CD4-positive, alpha-beta T cell (primary cell): Measurements from ENCODE around the gene SCAPER. TPM values are rescaled to one million over a fixed set of nuclear protein-coding genes. Genes with fewer than 3 reads are reported as not detected.

ENCODE experiments used
- ATAC-seq: fragments of 200-7000 bp; cut with Tn5 transposase; one replicate; pipeline ENCODE4 v1.10.0; 2022; ENCODE audit warnings: mild to moderate bottlenecking; ENCODE audit not compliant: poor library complexity
- CTCF ChIA-PET: fragments of 350-600 bp; sonication (Branson Sonifier 250); formaldehyde crosslinking; loops from one replicate; lab custom pipeline; 2021; ENCODE audit warnings: antibody characterized with exemption, inconsistent platforms; lab: Charles Lee
- POLR2A ChIA-PET: fragments of 350-600 bp; sonication (Branson Sonifier 250); formaldehyde crosslinking; loops from one replicate; lab custom pipeline; 2021; ENCODE audit warnings: antibody characterized with exemption, inconsistent platforms; lab: Charles Lee
- DNase-seq, 14 experiments: peaks; one replicate each; pipeline ENCODE4 v3.0.0-alpha.2; 2013 to 2020; ENCODE audit warnings: mixed read lengths in 2 of 14
- H3K27ac ChIP-seq, 2 donors: one replicate each; pipeline versions ENCODE4 v1.5.1 to v1.7.0; 2013; ENCODE audit warnings: low read length in 2 of 2, low read depth in 1 of 2, mild to moderate bottlenecking in 1 of 2
- H3K27me3 ChIP-seq, 2 experiments: 1 replicate in 1 of 2; 2 replicates in 1 of 2; pipeline versions ENCODE4 v1.6.1 to v1.7.0; 2013; ENCODE audit warnings: low read length in 2 of 2, control low read depth in 1 of 2, mild to moderate bottlenecking in 1 of 2, moderate library complexity in 1 of 2; ENCODE audit not compliant: insufficient read depth in 2 of 2, control insufficient read depth in 1 of 2
- H3K36me3 ChIP-seq: one replicate; pipeline ENCODE4 v1.6.1; 2013; ENCODE audit warnings: low read length, control low read depth; ENCODE audit not compliant: insufficient read depth
- H3K4me1 ChIP-seq: one replicate; pipeline ENCODE4 v1.6.1; 2013; ENCODE audit warnings: low read length, control low read depth; ENCODE audit not compliant: insufficient read depth
- H3K4me3 ChIP-seq: one replicate; pipeline ENCODE4 v1.5.1; 2013; ENCODE audit warnings: mild to moderate bottlenecking, low read length, moderate library complexity
- H3K9me3 ChIP-seq, 2 experiments: 1 replicate in 1 of 2; 2 replicates in 1 of 2; pipeline versions ENCODE4 v1.6.1 to v1.7.0; 2013; ENCODE audit warnings: low read length in 2 of 2, mild to moderate bottlenecking in 2 of 2, control low read depth in 1 of 2, moderate library complexity in 1 of 2; ENCODE audit not compliant: control insufficient read depth in 1 of 2, insufficient read depth in 1 of 2
- H3K27ac Mint-ChIP-seq: one replicate; pipeline ENCODE4 v1.8.0; 2020; ENCODE audit warnings: mixed read lengths
- H3K27me3 Mint-ChIP-seq: one replicate; pipeline ENCODE4 v1.8.0; 2021; ENCODE audit warnings: mixed read lengths
- H3K36me3 Mint-ChIP-seq: one replicate; pipeline ENCODE4 v1.8.0; 2021; ENCODE audit warnings: low read depth, mixed read lengths
- H3K4me1 Mint-ChIP-seq: one replicate; pipeline ENCODE4 v1.8.0; 2021; ENCODE audit warnings: low read depth, mixed read lengths
- H3K4me3 Mint-ChIP-seq: one replicate; pipeline ENCODE4 v1.8.0; 2020; ENCODE audit warnings: mild to moderate bottlenecking, mixed read lengths
- H3K9me3 Mint-ChIP-seq: one replicate; pipeline ENCODE4 v1.8.0; 2020; ENCODE audit warnings: mixed read lengths
- CTCF ChIP-seq: fragments of 200-600 bp; IDR thresholded peaks from one replicate; pipeline ENCODE4 v1.8.0; 2022; ENCODE audit warnings: antibody characterized with exemption, mild to moderate bottlenecking
- intact Hi-C, 2 experiments: fragments of 100-400 bp; cut with DNase I in 1 of 2; cut with micrococcal nuclease in 1 of 2; formaldehyde crosslinking; loops; one replicate each; pipeline versions ENCODE4 v1.15.1 to v1.9.0; 2023 to 2025; cut with DNase I, micrococcal nuclease
- total RNA-seq, 174 experiments: library from RNA in 2 of 174; stranded (reverse) in 2 of 174; gene quantifications; one replicate each; pipeline ENCODE4 v1.2.3 and lab custom pipeline; 2021 to 2026

SCAPER gene
- total RNA-seq, 2 experiments from 2014 or later = 40.3 to 41.2 TPM

- TF ChIP-seq CTCF = no peak
- Histone ChIP-seq H3K9me3 (peaks cover 0 to 4% of the 10 kb centered on the region in 2 experiments), H3K27me3 (no peaks in the 10 kb centered on the region), H3K4me3 (no peak overlapping the region), H3K27ac (no peak overlapping the region), H3K36me3 (no peaks in the 10 kb centered on the region), H3K4me1 (no peaks in the 10 kb centered on the region)
- peaks cover 8% of the 10 kb centered on the region for H3K4me1 Mint-ChIP-seq
- H3K9me3 Mint-ChIP-seq = peaks cover 4% of the 10 kb centered on the region
- CTCF ChIA-PET = no interaction called here
- DNase-seq = no peak
- no peak overlapping the region for H3K27ac Mint-ChIP-seq
- no peak overlapping the region for H3K4me3 Mint-ChIP-seq
- H3K36me3 Mint-ChIP-seq = peaks cover 45% of the 10 kb centered on the region
- intact Hi-C loops = no loop called here
- no peak for ATAC-seq
- H3K27me3 Mint-ChIP-seq = no peaks in the 10 kb centered on the region
- POLR2A ChIA-PET = no interaction called here
Observed at GRCh38 chr15:76576523-76577279, 328.4 kb downstream of the SCAPER start.

- no peaks in the 10 kb centered on the region for H3K27me3 ChIP-seq
- Mint-ChIP-seq H3K9me3 (peaks cover 2% of the 10 kb centered on the region), H3K4me3 (no peak overlapping the region), H3K27ac (no peak overlapping the region), H3K36me3 (peaks cover 48% of the 10 kb centered on the region), H3K27me3 (no peaks in the 10 kb centered on the region), H3K4me1 (peaks cover 8% of the 10 kb centered on the region)
- ChIA-PET POLR2A (no interaction called here), CTCF (no interaction called here)
- intact Hi-C loops = no loop called here
- DNase-seq (no peak), ATAC-seq (no peak)
- H3K4me3 ChIP-seq = no peak overlapping the region
- no peaks in the 10 kb centered on the region for H3K36me3 ChIP-seq
- H3K9me3 ChIP-seq = no peaks in the 10 kb centered on the region
- no peak for TF ChIP-seq CTCF
- H3K4me1 ChIP-seq = no peaks in the 10 kb centered on the region
- H3K27ac ChIP-seq = no peak overlapping the region
Observed at GRCh38 chr15:76575679-76576078, 329.5 kb downstream of the SCAPER start.

GRCh38 chr15:76575274-76575673 lies 329.9 kb downstream of the SCAPER start:
- CTCF ChIA-PET = no interaction called here
- Histone ChIP-seq H3K4me1 (no peaks in the 10 kb centered on the region), H3K36me3 (peaks cover under 1% of the 10 kb centered on the region), H3K27me3 (no peaks in the 10 kb centered on the region), H3K9me3 (no peaks in the 10 kb centered on the region), H3K27ac (no peak overlapping the region), H3K4me3 (no peak overlapping the region)
- no peak overlapping the region for H3K27ac Mint-ChIP-seq
- no peak for ATAC-seq
- intact Hi-C loops = no loop called here
- POLR2A ChIA-PET = no interaction called here
- H3K4me1 Mint-ChIP-seq = peaks cover 8% of the 10 kb centered on the region
- no peaks in the 10 kb centered on the region for H3K27me3 Mint-ChIP-seq
- H3K4me3 Mint-ChIP-seq = no peak overlapping the region
- DNase-seq = no peak
- H3K36me3 Mint-ChIP-seq = peaks cover 49% of the 10 kb centered on the region
- peaks cover 3% of the 10 kb centered on the region for H3K9me3 Mint-ChIP-seq
- no peak for TF ChIP-seq CTCF
